Measurements from ENCODE around the gene GNE. TPM values are rescaled to one million over a fixed set of nuclear protein-coding genes. Genes with fewer than 3 reads are reported as not detected.
A peak's percentile ranks its signal among the peaks of the same experiment; 100 is the strongest.
"Not testable (repeated sequence)": the region's sequence is repeated elsewhere in the genome, so short reads cannot be mapped to it uniquely, and the experiment has no call there.

GNE gene, protein sequence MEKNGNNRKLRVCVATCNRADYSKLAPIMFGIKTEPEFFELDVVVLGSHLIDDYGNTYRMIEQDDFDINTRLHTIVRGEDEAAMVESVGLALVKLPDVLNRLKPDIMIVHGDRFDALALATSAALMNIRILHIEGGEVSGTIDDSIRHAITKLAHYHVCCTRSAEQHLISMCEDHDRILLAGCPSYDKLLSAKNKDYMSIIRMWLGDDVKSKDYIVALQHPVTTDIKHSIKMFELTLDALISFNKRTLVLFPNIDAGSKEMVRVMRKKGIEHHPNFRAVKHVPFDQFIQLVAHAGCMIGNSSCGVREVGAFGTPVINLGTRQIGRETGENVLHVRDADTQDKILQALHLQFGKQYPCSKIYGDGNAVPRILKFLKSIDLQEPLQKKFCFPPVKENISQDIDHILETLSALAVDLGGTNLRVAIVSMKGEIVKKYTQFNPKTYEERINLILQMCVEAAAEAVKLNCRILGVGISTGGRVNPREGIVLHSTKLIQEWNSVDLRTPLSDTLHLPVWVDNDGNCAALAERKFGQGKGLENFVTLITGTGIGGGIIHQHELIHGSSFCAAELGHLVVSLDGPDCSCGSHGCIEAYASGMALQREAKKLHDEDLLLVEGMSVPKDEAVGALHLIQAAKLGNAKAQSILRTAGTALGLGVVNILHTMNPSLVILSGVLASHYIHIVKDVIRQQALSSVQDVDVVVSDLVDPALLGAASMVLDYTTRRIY
- 10 to 100 TPM in 3 of 4 donors, 1 to 10 TPM in 1; 5.1 to 16.8 (median 13.7) TPM for total RNA-seq

DNA sequence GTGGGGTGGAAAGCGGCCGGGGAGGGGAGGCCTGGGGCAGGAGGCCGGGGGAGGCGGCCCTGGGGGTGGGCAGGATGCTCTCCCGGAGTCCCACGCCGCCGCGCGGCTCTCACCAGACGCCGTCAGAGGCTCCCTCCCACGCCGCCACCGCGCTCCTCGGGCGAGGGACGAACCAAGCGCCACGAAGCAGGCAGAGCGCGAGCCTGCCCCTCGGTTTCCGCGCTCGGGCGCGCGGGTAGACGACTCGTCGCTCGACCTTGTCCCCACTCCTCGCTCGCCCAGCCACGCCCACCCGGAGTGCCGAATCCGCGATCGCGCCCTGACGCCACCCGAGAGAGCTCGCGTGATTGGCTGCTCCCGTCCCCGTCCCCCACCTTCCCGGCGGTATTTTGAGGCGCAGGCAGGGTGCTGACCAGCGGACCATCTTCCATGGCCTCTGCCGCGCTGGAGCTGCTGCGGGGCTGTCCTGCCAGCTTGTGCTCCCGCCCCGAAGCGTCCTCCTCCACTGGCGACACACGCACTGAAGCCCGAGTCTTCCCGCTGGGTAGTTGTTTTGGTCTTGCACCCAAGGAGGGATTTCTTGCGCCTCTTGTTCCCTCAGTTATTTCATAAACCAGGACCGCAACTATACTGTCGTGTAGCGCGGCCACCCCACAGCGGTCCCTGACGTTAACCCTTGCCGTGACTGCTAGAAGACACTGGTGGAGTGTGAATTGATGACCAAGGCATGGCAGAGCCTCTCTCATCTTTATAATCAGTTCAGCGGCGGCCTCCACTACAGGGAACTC lies at the start of gene GNE:
TSS of gene GNE (minus strand) at position 241 of the 788 bp plus-strand sequence. CDS start 9,093 bp downstream, outside the sequence.
- TF ChIP-seq, protein P1, sequence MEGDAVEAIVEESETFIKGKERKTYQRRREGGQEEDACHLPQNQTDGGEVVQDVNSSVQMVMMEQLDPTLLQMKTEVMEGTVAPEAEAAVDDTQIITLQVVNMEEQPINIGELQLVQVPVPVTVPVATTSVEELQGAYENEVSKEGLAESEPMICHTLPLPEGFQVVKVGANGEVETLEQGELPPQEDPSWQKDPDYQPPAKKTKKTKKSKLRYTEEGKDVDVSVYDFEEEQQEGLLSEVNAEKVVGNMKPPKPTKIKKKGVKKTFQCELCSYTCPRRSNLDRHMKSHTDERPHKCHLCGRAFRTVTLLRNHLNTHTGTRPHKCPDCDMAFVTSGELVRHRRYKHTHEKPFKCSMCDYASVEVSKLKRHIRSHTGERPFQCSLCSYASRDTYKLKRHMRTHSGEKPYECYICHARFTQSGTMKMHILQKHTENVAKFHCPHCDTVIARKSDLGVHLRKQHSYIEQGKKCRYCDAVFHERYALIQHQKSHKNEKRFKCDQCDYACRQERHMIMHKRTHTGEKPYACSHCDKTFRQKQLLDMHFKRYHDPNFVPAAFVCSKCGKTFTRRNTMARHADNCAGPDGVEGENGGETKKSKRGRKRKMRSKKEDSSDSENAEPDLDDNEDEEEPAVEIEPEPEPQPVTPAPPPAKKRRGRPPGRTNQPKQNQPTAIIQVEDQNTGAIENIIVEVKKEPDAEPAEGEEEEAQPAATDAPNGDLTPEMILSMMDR (IDR thresholded peaks at IDR 0.05) = no peak
- peak in 1 of 2 donors; percentile 76 for TF ChIP-seq POLR2A (IDR thresholded peaks at IDR 0.05)
- H3K4me3 ChIP-seq (ENCODE audit: low read depth, poor library complexity, severe bottlenecking) = peak within 1 kb of the TSS; percentile 88
- 2 to 3% methylated on average over 40 to 59 of the region's 73 CpGs for WGBS, 2 donors
- intact Hi-C loops (cut with DNase I; ENCODE audit: low total_unique reads) = loop anchor here (10.0 kb wide), 1 partner anchor 66 kb away; no protein-coding TSS in a partner anchor
- DNase-seq (ENCODE audit: low spot score in 2 of 2) = peak; percentile 96 to 100

DNA sequence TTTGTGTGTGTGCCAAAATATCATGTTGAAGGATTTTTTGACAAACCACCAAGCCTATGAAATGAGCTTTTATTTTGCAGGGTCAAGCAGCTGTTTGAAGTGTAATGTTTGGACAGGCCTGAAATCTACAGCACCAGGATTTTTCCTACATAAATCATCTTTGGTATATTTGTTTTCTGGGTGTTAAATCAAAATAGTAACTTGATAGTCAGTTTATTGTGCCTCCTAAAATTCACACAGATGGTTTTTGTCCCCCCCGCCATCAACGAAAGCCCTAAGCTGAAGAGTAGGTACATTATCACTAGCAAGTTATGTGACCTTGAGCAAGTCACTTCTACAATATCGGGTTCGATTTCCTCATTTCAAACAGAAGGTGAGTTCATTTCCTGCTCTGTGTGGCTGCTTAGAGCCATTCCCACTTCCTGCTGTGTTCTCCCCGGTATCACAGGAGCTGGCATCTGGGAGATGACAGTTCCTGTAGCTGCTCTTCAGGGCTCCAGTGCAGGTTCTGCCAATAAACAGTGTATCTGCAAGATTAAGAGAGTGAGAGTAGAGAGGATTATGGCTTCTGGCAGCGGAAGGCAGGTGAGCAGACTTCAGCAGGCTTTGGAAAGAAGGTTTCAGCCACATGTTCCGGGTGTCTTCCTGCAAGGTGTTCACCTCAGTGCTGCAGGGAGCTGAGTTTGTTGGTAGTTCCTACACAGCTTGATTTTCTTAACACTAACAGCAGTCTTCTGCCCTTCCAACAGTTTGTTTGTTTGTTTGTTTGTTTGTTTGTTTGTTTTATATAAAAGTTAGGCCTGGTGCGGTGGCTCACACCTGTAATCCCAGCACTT lies 48.4 kb upstream of the GNE start:
- TF ChIP-seq, protein P1 (IDR thresholded peaks at IDR 0.05) = no peak
- no peak for TF ChIP-seq POLR2A (IDR thresholded peaks at IDR 0.05)
- H3K4me3 ChIP-seq (ENCODE audit: low read depth, poor library complexity, severe bottlenecking) = no peak overlapping the region
- no peak for DNase-seq (ENCODE audit: low spot score in 2 of 2)
- intact Hi-C loops (cut with DNase I; ENCODE audit: low total_unique reads) = no loop called here
- WGBS, 2 donors = 71 to 73% methylated on average over 8 of the region's 8 CpGs

DNA sequence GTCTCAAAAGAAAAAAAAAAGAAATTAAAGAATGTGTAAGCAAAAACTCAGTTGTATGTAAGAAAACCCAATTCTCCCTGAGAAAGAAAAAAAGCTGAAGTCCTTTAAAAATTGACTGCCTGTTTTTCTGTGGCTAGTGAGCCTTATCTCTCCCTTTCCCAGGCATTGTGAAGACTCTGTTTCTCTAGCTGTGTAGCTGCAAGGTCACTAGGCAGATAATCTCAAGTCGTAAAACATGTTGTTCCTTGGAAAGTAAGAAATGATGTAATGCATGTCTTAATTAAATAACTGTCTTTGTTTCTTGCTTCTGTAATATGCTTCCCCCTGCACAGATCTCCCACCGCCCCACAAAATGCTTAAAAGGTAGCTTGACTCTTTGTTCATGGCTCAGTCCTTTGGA lies 46.1 kb upstream of the GNE start:
- DNase-seq (ENCODE audit: low spot score in 2 of 2); intact Hi-C loops (cut with DNase I; ENCODE audit: low total_unique reads); H3K4me3 ChIP-seq (ENCODE audit: low read depth, poor library complexity, severe bottlenecking): not testable (repeated sequence)
- 75 to 77% methylated on average over 2 of the region's 2 CpGs for WGBS, 2 donors

DNA sequence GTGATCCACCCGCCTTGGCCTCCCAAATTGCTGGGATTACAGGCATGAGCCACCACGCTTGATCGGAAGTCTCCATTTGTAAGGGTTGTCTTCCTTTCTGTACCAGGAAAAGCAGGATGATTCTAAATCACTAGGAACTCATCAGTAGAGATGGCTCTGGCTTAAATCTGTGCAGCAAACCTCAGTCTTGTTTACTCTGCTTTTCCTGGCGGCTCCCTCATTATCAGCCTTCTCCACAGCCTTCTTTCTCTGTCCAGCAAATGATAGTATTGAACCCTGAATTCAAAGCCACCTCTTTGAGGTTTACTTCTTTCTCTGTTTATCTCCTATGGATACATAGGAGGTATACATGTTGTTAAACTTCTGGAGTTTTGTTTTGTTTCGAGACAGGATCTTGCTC lies 43.0 kb upstream of the GNE start:
- no peak for DNase-seq (ENCODE audit: low spot score in 2 of 2)
- TF ChIP-seq POLR2A (IDR thresholded peaks at IDR 0.05) = no peak
- TF ChIP-seq, protein P1 (IDR thresholded peaks at IDR 0.05) = no peak
- H3K4me3 ChIP-seq (ENCODE audit: low read depth, poor library complexity, severe bottlenecking) = no peak overlapping the region
- WGBS, 2 donors = 80 to 87% methylated on average over 5 of the region's 5 CpGs
- intact Hi-C loops (cut with DNase I; ENCODE audit: low total_unique reads) = no loop called here

DNA sequence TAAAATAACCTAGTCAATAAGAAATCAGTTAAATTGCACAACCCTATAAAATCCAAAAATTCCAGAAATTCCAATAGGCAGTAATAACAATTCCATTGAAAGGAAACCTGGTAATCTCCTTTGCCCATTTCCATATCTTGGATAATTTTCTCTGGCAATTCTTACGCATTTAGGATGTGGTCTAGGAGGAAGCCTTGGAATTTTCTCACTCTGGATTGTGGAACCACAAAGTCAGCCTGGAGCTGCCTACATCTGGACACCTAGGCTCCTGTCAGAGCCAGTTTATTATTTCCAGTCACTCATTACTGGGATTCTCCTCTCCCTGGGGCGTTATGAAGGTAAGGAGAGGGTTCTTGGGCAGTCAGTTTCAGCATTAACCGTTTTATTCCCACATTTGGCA lies 40.3 kb upstream of the GNE start:
- WGBS, 2 donors = 60 to 73% methylated on average over 3 of the region's 3 CpGs
- TF ChIP-seq, protein P1 (IDR thresholded peaks at IDR 0.05) = no peak
- no peak for TF ChIP-seq POLR2A (IDR thresholded peaks at IDR 0.05)
- intact Hi-C loops (cut with DNase I; ENCODE audit: low total_unique reads) = no loop called here
- H3K4me3 ChIP-seq (ENCODE audit: low read depth, poor library complexity, severe bottlenecking) = no peak overlapping the region
- DNase-seq (ENCODE audit: low spot score in 2 of 2) = no peak

Measured in lower leg skin (tissue), 4 donors.